ENCODE measurements around the gene OR2S2.

GRCh38 chr9:35937227-35937626 lies 20.7 kb downstream of the OR2S2 start:
- TF ChIP-seq CTCF (IDR thresholded peaks at IDR 0.05) = no peak
- no peak for TF ChIP-seq POLR2A (IDR thresholded peaks at IDR 0.05)
- TF ChIP-seq EP300 (IDR thresholded peaks at IDR 0.05) = no peak
- no peak for TF ChIP-seq POLR2AphosphoS5 (IDR thresholded peaks at IDR 0.05)
